HEK293 (cell line): ENCODE measurements around the gene ZBTB22.
"Not testable (repeated sequence)": the region's sequence is repeated elsewhere in the genome, so short reads cannot be mapped to it uniquely, and the experiment has no call there.

Experiments used
- CTCF ChIA-PET: fragments of 350-600 bp; formaldehyde crosslinking; extraction: SDS; loops from one replicate; lab custom pipeline; 2021; ENCODE audit warnings: antibody characterized with exemption; lab: Yijun Ruan, JAX
- POLR2A ChIA-PET: fragments of 300-600 bp; formaldehyde crosslinking; extraction: SDS; loops from one replicate; lab custom pipeline; 2020; ENCODE audit warnings: antibody characterized with exemption, inconsistent platforms; lab: Yijun Ruan, JAX
- H3K27ac ChIP-seq: fragments of 200-500 bp; sonication (Bioruptor generic); 2 replicates; pipeline ENCODE4 v1.5.1; 2014; ENCODE audit warnings: low read depth, low read length, control low read depth, inconsistent platforms; ENCODE audit errors: extremely low read depth
- H3K36me3 ChIP-seq, 2 experiments: fragments of 200-500 bp in 1 of 2; sonication (Bioruptor generic) in 1 of 2; 1 replicate in 1 of 2; 2 replicates in 1 of 2; pipeline ENCODE4 v1.5.1; 2014 to 2017; ENCODE audit warnings: inconsistent platforms in 2 of 2, low read length in 2 of 2; ENCODE audit not compliant: control insufficient read depth in 2 of 2, insufficient read depth in 1 of 2
- H3K4me1 ChIP-seq: fragments of 200-500 bp; sonication (Bioruptor generic); 2 replicates; pipeline ENCODE4 v1.5.1; 2014; ENCODE audit warnings: mild to moderate bottlenecking, low read length, inconsistent platforms; ENCODE audit not compliant: control insufficient read depth, insufficient read depth
- H3K4me3 ChIP-seq: 2 replicates; pipeline ENCODE4 v1.5.1; 2011; ENCODE audit warnings: low read depth, mild to moderate bottlenecking, control low read depth, low read length, moderate library complexity
- H3K9me3 ChIP-seq: fragments of 200-500 bp; sonication (Bioruptor generic); 2 replicates; pipeline ENCODE4 v1.5.1; 2014; ENCODE audit warnings: low read depth, low read length, inconsistent platforms; ENCODE audit not compliant: control insufficient read depth, insufficient read depth
- BCL11A ChIP-seq: fragments of 450-650 bp; formaldehyde crosslinking; IDR thresholded peaks from 2 replicates; pipeline ENCODE4 v1.5.1; 2016; ENCODE audit warnings: low read depth, missing biosample characterization, missing genetic modification characterization
- EGR2 ChIP-seq: fragments of 450-650 bp; formaldehyde crosslinking; IDR thresholded peaks from 2 replicates; pipeline ENCODE4 v1.5.1; 2016; ENCODE audit warnings: low read depth, missing biosample characterization, missing genetic modification characterization
- GLI2 ChIP-seq: fragments of 450-650 bp; formaldehyde crosslinking; IDR thresholded peaks from 2 replicates; pipeline ENCODE4; 2017; ENCODE audit warnings: missing biosample characterization, missing genetic modification characterization, low read depth, borderline replicate concordance
- PRDM1 ChIP-seq: fragments of 450-650 bp; formaldehyde crosslinking; IDR thresholded peaks from 2 replicates; pipeline ENCODE4; 2016; ENCODE audit warnings: missing biosample characterization, missing genetic modification characterization
- RBAK ChIP-seq: fragments of 450-650 bp; formaldehyde crosslinking; IDR thresholded peaks from 2 replicates; pipeline ENCODE4 v1.5.1; 2016; ENCODE audit warnings: missing biosample characterization, missing genetic modification characterization
- REPIN1 ChIP-seq: fragments of 450-650 bp; formaldehyde crosslinking; IDR thresholded peaks from 2 replicates; pipeline ENCODE4 v1.5.1; 2017; ENCODE audit warnings: missing biosample characterization, missing genetic modification characterization, low read depth
- ZBTB17 ChIP-seq: fragments of 450-650 bp; formaldehyde crosslinking; IDR thresholded peaks from 2 replicates; pipeline ENCODE4 v1.5.1; 2016; ENCODE audit warnings: missing biosample characterization, missing genetic modification characterization
- ZNF169 ChIP-seq: fragments of 450-650 bp; formaldehyde crosslinking; IDR thresholded peaks from 2 replicates; pipeline ENCODE4 v1.5.1; 2016; ENCODE audit warnings: missing biosample characterization, missing genetic modification characterization
- ZNF2 ChIP-seq: fragments of 450-650 bp; formaldehyde crosslinking; IDR thresholded peaks from 2 replicates; pipeline ENCODE4 v1.5.1; 2016; ENCODE audit warnings: missing biosample characterization, missing genetic modification characterization
- ZNF394 ChIP-seq: fragments of 450-650 bp; formaldehyde crosslinking; IDR thresholded peaks from 2 replicates; pipeline ENCODE4 v1.5.1; 2016; ENCODE audit warnings: missing biosample characterization, missing genetic modification characterization, mild to moderate bottlenecking, moderate library complexity, borderline replicate concordance
- ZNF398 ChIP-seq: fragments of 450-650 bp; formaldehyde crosslinking; IDR thresholded peaks from 2 replicates; pipeline ENCODE4 v1.5.1; 2017; ENCODE audit warnings: missing biosample characterization, missing genetic modification characterization
- ZNF433 ChIP-seq: fragments of 450-650 bp; formaldehyde crosslinking; IDR thresholded peaks from 2 replicates; pipeline ENCODE4 v1.5.1; 2016; ENCODE audit warnings: missing biosample characterization, missing genetic modification characterization, low read depth
- ZNF600 ChIP-seq: fragments of 450-650 bp; formaldehyde crosslinking; IDR thresholded peaks from 2 replicates; pipeline ENCODE4 v1.5.1; 2016; ENCODE audit warnings: missing biosample characterization, missing genetic modification characterization
- ZNF677 ChIP-seq: fragments of 450-650 bp; IDR thresholded peaks from 2 replicates; pipeline ENCODE4 v1.5.0; 2018; ENCODE audit warnings: missing biosample characterization, mild to moderate bottlenecking, missing genetic modification characterization, moderate library complexity
- ZNF692 ChIP-seq: fragments of 450-650 bp; formaldehyde crosslinking; IDR thresholded peaks from 2 replicates; pipeline ENCODE4 v1.5.1; 2016; ENCODE audit warnings: missing biosample characterization, missing genetic modification characterization
- ZSCAN16 ChIP-seq: fragments of 450-650 bp; formaldehyde crosslinking; IDR thresholded peaks from 2 replicates; pipeline ENCODE4 v1.5.1; 2016; ENCODE audit warnings: missing biosample characterization, missing genetic modification characterization
- ZSCAN23 ChIP-seq: fragments of 450-650 bp; formaldehyde crosslinking; IDR thresholded peaks from 2 replicates; pipeline ENCODE4 v1.5.1; 2016; ENCODE audit warnings: missing biosample characterization, missing genetic modification characterization

ZBTB22 gene

DNA sequence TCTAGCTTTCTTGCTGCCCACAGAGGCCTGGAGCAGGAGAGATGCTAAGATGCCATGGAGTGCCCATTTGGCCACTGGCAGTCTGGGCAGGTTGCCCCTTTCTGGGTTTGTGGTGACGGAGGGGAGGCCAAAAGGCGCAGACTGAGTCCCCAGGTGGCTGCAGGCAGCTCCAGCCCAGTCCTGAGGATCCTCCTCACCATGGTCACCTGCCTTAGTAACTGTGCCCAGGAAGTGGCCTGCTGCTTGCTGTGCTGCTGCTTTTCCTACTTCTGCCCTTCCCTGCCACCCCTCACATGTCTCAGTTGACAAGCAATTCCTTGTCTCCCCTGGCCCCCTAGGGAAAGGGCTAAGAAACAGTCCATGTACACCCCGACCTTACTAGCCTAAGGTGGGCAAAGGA lies 38.8 kb upstream of the ZBTB22 start:
- CTCF ChIA-PET: interaction anchor here (1.2 kb wide), 1 partner anchor 12 kb away, joined by 4 read pairs; no protein-coding TSS in a partner anchor
- no peak overlapping the region for H3K27ac ChIP-seq
- POLR2A ChIA-PET: no interaction called here
- H3K4me1 ChIP-seq: no peaks in the 10 kb centered on the region
- H3K36me3 ChIP-seq: no peaks in the 10 kb centered on the region
- TF ChIP-seq ZSCAN23 (tag by site-specific recombination): no peak
- no peak for TF ChIP-seq ZNF394 (tag by site-specific recombination)
- no peak for TF ChIP-seq ZNF600
- no peak for TF ChIP-seq ZNF2
- no peak for TF ChIP-seq ZNF398
- no peak for TF ChIP-seq RBAK (tag by site-specific recombination)
- no peak for TF ChIP-seq ZSCAN16 (tag by site-specific recombination)
- no peak for TF ChIP-seq ZNF433 (tag by site-specific recombination)
- TF ChIP-seq GLI2: no peak
- TF ChIP-seq EGR2 (tag by site-specific recombination): no peak
- TF ChIP-seq REPIN1 (tag by site-specific recombination): no peak
- TF ChIP-seq ZNF692 (tag by site-specific recombination): no peak
- no peak for TF ChIP-seq ZNF169
- TF ChIP-seq ZBTB17 (tag by site-specific recombination): no peak
- TF ChIP-seq BCL11A (tag by site-specific recombination): no peak
- H3K9me3 ChIP-seq: no peaks in the 10 kb centered on the region
- H3K4me3 ChIP-seq: no peak overlapping the region

DNA sequence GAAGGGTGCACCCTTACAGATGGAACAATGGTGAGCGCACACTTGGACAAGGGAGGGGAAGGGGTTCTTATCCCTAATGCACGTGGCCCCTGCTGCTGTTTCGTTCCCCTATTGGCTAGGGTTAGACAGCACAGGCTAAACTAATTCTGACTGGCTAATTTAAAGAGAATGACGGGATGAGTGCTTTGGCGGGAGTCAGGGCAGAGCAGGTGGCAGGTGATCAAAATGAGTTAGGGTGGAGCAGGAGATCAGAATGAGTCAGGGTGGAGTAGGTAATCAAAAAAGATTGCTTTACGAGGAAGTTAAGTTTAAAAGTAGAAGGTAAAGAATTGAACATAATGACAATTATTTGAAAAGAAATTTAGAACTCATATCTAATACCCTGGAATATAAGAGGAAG lies 38.3 kb upstream of the ZBTB22 start:
- H3K4me1 ChIP-seq, H3K36me3 ChIP-seq, POLR2A ChIA-PET, H3K4me3 ChIP-seq, H3K9me3 ChIP-seq, H3K27ac ChIP-seq: not testable (repeated sequence)
- CTCF ChIA-PET: interaction anchor here (1.2 kb wide), 1 partner anchor 11 kb away, joined by 4 read pairs; no protein-coding TSS in a partner anchor

DNA sequence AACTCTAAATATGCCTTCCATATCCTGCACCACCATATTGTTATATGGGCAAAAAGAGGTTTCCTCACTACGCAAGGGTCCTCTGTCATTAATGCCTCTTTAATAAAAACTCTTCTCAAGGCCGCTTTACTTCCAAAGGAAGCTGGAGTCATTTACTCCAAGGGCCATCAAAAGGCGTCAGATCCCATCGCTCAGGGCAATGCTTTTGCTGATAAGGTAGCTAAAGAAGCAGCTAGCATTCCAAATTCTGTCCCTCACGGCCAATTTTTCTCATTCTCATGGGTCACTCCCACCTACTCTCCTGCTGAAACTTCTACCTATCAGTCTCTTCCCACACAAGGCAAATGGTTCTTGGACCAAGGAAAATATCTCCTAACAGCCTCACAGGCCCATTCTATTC lies 30.3 kb upstream of the ZBTB22 start:
- Histone ChIP-seq H3K9me3 (no peaks in the 10 kb centered on the region), H3K27ac (no peak overlapping the region), H3K4me1 (peaks cover 4% of the 10 kb centered on the region), H3K36me3 (no peaks in the 10 kb centered on the region), H3K4me3 (no peak overlapping the region)
- CTCF ChIA-PET: interaction anchor here (0.6 to 2.0 kb wide), 7 partner anchors 17 to 239 kb away, joined by 3 to 4 read pairs (median 3); no protein-coding TSS in a partner anchor
- POLR2A ChIA-PET: no interaction called here
- TF ChIP-seq ZNF600: 0 out of 2 replicates have a peak, but pooled peaks have one; percentile 23
- no peak for TF ChIP-seq ZNF677 (tag by site-specific recombination)

DNA sequence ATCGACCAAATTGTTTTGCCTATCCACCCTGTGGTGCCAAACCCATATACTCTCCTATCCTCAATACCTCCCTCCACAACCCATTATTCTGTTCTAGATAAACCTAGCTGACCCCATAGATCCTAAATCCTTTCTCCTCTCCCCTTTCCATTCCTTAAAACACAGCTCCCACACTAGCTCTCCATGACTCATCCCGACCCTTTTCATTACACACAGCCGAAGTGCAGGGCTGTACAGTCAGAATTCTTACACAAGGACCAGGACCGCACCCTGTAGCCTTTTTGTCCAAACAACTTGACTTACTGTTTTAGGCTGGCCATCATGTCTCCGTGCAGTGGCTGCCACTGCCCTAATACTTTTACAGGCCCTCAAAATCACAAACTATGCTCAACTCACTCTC lies 29.4 kb upstream of the ZBTB22 start:
- ChIA-PET POLR2A (interaction anchor here (1.1 kb wide), 1 partner anchor 75 kb away, joined by 3 read pairs; the partner anchor contains the start of genes RPS18 and VPS52), CTCF (interaction anchor here (0.7 to 3.3 kb wide), 3 partner anchors 16 to 79 kb away, joined by 3 to 30 read pairs (median 4); no protein-coding TSS in a partner anchor)
- H3K4me3 ChIP-seq, H3K36me3 ChIP-seq: not testable (repeated sequence)
- 0 out of 2 replicates have a peak, but pooled peaks have one; percentile 54 for TF ChIP-seq PRDM1 (tag by site-specific recombination)
- TF ChIP-seq, all 188 proteins: peak for 1; not testable (repeated sequence) for 187
- H3K9me3 ChIP-seq, H3K27ac ChIP-seq, H3K4me1 ChIP-seq: not testable (repeated sequence)
